ENCODE data around the gene MUSK. TPM values are rescaled to one million over a fixed set of nuclear protein-coding genes. Genes with fewer than 3 reads are reported as not detected.

The MUSK gene
- total RNA-seq, 1 donor from 2014 or later, result 0.24 TPM

DNA sequence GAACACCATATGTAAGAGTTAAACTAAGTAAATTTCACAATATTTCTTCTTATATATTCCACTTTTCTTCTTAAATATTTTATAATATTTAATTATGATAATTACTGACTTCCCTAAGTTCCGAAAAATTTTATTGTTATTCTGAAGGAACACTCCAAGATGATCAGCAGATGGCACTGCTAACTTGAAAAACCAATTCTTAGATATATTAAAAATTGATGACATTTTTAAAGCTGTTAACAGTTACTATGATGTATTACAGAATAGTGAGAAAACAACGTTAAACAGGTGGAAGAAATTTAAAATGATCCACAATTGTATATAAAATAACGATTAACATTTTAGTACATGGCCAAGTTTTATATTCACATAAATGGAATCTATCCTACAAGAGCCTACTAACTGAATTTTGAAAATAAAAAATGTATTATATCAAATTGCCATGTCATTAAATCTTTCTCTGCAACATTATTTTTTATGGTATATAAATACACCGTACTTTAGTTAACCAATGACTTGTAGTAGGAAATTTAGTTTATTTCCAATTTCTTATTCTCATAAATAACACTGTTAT lies 30.1 kb upstream of the MUSK start:
- no peak overlapping the region for H3K4me3 ChIP-seq
- peaks cover 3% of the 10 kb centered on the region for H3K27me3 Mint-ChIP-seq (ENCODE audit: insufficient read depth, low read depth)
- peaks cover 10% of the 10 kb centered on the region for H3K9me3 Mint-ChIP-seq
- TF ChIP-seq, protein P1, sequence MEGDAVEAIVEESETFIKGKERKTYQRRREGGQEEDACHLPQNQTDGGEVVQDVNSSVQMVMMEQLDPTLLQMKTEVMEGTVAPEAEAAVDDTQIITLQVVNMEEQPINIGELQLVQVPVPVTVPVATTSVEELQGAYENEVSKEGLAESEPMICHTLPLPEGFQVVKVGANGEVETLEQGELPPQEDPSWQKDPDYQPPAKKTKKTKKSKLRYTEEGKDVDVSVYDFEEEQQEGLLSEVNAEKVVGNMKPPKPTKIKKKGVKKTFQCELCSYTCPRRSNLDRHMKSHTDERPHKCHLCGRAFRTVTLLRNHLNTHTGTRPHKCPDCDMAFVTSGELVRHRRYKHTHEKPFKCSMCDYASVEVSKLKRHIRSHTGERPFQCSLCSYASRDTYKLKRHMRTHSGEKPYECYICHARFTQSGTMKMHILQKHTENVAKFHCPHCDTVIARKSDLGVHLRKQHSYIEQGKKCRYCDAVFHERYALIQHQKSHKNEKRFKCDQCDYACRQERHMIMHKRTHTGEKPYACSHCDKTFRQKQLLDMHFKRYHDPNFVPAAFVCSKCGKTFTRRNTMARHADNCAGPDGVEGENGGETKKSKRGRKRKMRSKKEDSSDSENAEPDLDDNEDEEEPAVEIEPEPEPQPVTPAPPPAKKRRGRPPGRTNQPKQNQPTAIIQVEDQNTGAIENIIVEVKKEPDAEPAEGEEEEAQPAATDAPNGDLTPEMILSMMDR (IDR thresholded peaks at IDR 0.05), result peak; percentile 48
- TF ChIP-seq EZH2 (IDR thresholded peaks at IDR 0.05), result no peak
- no peaks in the 10 kb centered on the region for H3K36me3 Mint-ChIP-seq
- no peak overlapping the region for H3K4me2 ChIP-seq
- peaks cover 9% of the 10 kb centered on the region for H3K36me3 ChIP-seq
- no peak overlapping the region for H3K4me3 Mint-ChIP-seq
- no peaks in the 10 kb centered on the region for H3K79me2 ChIP-seq (ENCODE audit: low read depth)
- H3K27ac Mint-ChIP-seq, result no peak overlapping the region
- peaks cover 3% of the 10 kb centered on the region for H3K4me1 Mint-ChIP-seq
- H3K9ac ChIP-seq, result no peak overlapping the region
- no peaks in the 10 kb centered on the region for H3K27me3 ChIP-seq
- no peaks in the 10 kb centered on the region for H3F3A ChIP-seq (ENCODE audit: low read depth)
- H2AFZ ChIP-seq (replicated peaks), result no peak overlapping the region
- DNase-seq (ENCODE audit: low spot score), result no peak
- peaks cover 7% of the 10 kb centered on the region for H3K9me3 ChIP-seq (ENCODE audit: low read depth)
- no peaks in the 10 kb centered on the region for H4K20me1 ChIP-seq (ENCODE audit: low read depth)
- no peaks in the 10 kb centered on the region for H3K4me1 ChIP-seq
- no peak overlapping the region for H3K27ac ChIP-seq

DNA sequence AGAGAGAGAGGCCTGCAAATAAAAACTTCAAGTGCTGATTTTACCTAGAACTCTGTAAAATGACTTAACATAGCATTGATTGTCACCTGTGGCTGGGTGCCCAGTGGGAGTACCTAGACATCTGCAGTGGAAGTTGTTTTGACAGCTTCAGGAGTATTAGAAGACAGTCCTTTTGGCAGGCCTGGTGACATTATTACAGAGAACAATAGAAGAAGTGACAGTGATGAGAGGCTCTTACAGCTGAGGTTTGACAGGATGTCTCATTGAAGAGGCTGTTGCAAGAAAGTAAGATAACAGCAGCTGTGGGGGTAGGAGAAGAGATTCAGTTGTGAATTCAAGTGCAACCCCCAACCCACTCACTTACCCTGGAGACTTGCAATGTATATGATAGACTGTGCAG lies 27.9 kb upstream of the MUSK start:
- H3K36me3 ChIP-seq, result no peaks in the 10 kb centered on the region
- H3K27me3 ChIP-seq, result no peaks in the 10 kb centered on the region
- H3K9me3 ChIP-seq (ENCODE audit: low read depth), result no peaks in the 10 kb centered on the region
- H4K20me1 ChIP-seq (ENCODE audit: low read depth), result no peaks in the 10 kb centered on the region
- H3F3A ChIP-seq (ENCODE audit: low read depth), result no peaks in the 10 kb centered on the region
- H3K4me2 ChIP-seq, result no peak overlapping the region
- Mint-ChIP-seq H3K9me3 (peaks cover 6% of the 10 kb centered on the region), H3K4me3 (no peak overlapping the region), H3K27me3 (ENCODE audit: insufficient read depth, low read depth) (peaks cover 3% of the 10 kb centered on the region), H3K4me1 (peaks cover 3% of the 10 kb centered on the region), H3K36me3 (no peaks in the 10 kb centered on the region), H3K27ac (no peak overlapping the region)
- TF ChIP-seq EZH2 (IDR thresholded peaks at IDR 0.05), result no peak
- TF ChIP-seq EZH2phosphoT487 (IDR thresholded peaks at IDR 0.05), result no peak
- TF ChIP-seq, protein P1 (IDR thresholded peaks at IDR 0.05), result no peak
- H2AFZ ChIP-seq (replicated peaks), result no peak overlapping the region
- H3K9ac ChIP-seq, result no peak overlapping the region
- no peak overlapping the region for H3K27ac ChIP-seq
- H3K4me3 ChIP-seq, result no peak overlapping the region
- no peaks in the 10 kb centered on the region for H3K79me2 ChIP-seq (ENCODE audit: low read depth)
- peak; percentile 3 for DNase-seq (ENCODE audit: low spot score)
- no peaks in the 10 kb centered on the region for H3K4me1 ChIP-seq

DNA sequence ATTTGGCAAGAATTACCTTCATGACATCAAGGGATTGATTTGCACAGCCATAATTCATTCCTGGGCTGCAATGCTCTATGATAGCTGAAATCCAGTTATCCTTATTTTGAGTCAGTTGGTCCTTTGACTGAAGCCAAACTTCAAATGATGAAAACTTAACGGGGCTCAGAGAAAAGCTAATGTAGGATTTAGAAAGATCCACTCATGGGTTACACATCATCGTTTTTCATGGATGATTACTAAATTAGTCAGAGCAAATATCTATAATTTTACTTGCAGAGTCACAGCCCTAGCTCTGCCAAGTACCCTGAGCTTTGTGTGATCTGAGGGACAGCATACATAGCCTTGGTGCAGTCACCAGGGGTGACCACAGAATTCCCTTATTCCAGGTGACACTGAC lies 27.3 kb upstream of the MUSK start:
- Histone ChIP-seq H3K9ac (no peak overlapping the region), H3K36me3 (no peaks in the 10 kb centered on the region), H4K20me1 (ENCODE audit: low read depth) (no peaks in the 10 kb centered on the region), H3F3A (ENCODE audit: low read depth) (no peaks in the 10 kb centered on the region), H2AFZ (replicated peaks) (no peak overlapping the region), H3K79me2 (ENCODE audit: low read depth) (no peaks in the 10 kb centered on the region), H3K27ac (no peak overlapping the region), H3K4me1 (no peaks in the 10 kb centered on the region), H3K9me3 (ENCODE audit: low read depth) (no peaks in the 10 kb centered on the region), H3K4me3 (no peak overlapping the region), H3K27me3 (no peaks in the 10 kb centered on the region), H3K4me2 (no peak overlapping the region)
- peaks cover 3% of the 10 kb centered on the region for H3K4me1 Mint-ChIP-seq
- H3K27ac Mint-ChIP-seq, result no peak overlapping the region
- TF ChIP-seq EZH2 (IDR thresholded peaks at IDR 0.05) (no peak), EZH2phosphoT487 (IDR thresholded peaks at IDR 0.05) (no peak)
- TF ChIP-seq, protein P1 (IDR thresholded peaks at IDR 0.05), result no peak
- DNase-seq (ENCODE audit: low spot score), result no peak
- no peak overlapping the region for H3K4me3 Mint-ChIP-seq
- H3K9me3 Mint-ChIP-seq, result peaks cover 6% of the 10 kb centered on the region
- peaks cover 3% of the 10 kb centered on the region for H3K27me3 Mint-ChIP-seq (ENCODE audit: insufficient read depth, low read depth)
- no peaks in the 10 kb centered on the region for H3K36me3 Mint-ChIP-seq

Measured in neural progenitor cell (in vitro differentiated cells).